HUES6 (cell line): Measurements from ENCODE around the gene GAD1.
A peak's percentile ranks its signal among the peaks of the same experiment; 100 is the strongest.

Experiments
- H3K27ac ChIP-seq: 2 replicates; pipeline ENCODE4 v1.7.0; 2013; ENCODE audit warnings: low read depth, mild to moderate bottlenecking, low read length, inconsistent platforms
- H3K27me3 ChIP-seq: 2 replicates; pipeline ENCODE4 v1.6.1; 2013; ENCODE audit warnings: low read length; ENCODE audit not compliant: control insufficient read depth, insufficient read depth
- H3K36me3 ChIP-seq: 2 replicates; pipeline ENCODE4 v1.6.1; 2013; ENCODE audit warnings: low read length; ENCODE audit not compliant: control insufficient read depth, insufficient read depth
- H3K4me1 ChIP-seq: 2 replicates; pipeline ENCODE4 v1.6.1; 2013; ENCODE audit warnings: low read length; ENCODE audit not compliant: control insufficient read depth, insufficient read depth
- H3K4me3 ChIP-seq: 2 replicates; pipeline ENCODE4 v1.5.1; 2013; ENCODE audit warnings: low read depth, low read length
- H3K9ac ChIP-seq: one replicate; pipeline ENCODE4 v1.6.1; 2013; ENCODE audit warnings: mild to moderate bottlenecking, low read length
- H3K9me3 ChIP-seq: 2 replicates; pipeline ENCODE4 v1.6.1; 2013; ENCODE audit warnings: low read depth, low read length; ENCODE audit not compliant: control insufficient read depth, insufficient read depth

Gene GAD1

DNA sequence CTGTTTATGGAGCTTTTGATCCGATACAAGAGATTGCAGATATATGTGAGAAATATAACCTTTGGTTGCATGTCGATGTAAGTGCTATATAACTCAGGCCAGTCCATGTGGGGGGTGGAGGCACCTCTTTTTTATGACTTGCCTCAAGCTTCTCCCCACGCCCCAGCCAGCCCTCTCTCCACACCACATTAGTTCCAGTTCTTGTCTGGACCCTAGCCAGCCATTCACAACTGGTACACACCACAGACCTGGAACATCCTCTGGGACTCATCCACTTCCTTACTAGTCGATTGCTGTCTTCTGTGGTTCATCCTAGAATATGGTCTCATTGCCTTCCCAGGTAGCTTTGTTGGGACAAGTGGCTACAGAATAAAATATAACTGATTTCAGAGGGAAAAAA lies 31.0 kb downstream of the GAD1 start:
- Histone ChIP-seq H3K4me3 (no peak overlapping the region), H3K27me3 (no peaks in the 10 kb centered on the region), H3K9me3 (no peaks in the 10 kb centered on the region), H3K9ac (no peak overlapping the region), H3K27ac (no peak overlapping the region), H3K36me3 (peaks cover 57% of the 10 kb centered on the region; the same call in 1 of the 2 replicates), H3K4me1 (no peaks in the 10 kb centered on the region)

DNA sequence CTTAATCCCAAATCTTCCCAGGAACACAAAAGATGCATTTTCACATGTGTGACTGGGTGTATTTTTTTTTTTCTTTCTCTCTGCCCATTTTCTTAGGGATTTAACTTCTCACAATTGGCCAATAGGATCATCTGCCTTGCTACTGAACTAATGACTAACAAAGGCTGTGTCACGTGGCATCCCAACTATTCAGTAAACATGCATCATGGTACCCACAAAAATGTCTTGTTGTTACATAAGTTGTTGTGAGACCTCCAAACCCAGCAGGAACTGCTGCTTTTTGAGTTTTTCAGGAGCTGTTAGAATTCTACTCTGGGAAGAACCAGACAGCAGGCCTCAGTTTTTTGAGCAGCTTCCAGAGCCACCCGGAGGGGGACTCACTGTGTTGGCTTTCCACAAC lies 31.9 kb downstream of the GAD1 start:
- Histone ChIP-seq H3K27ac (no peak overlapping the region), H3K36me3 (peaks cover 64% of the 10 kb centered on the region; the same call in 1 of the 2 replicates), H3K4me3 (no peak overlapping the region), H3K4me1 (no peaks in the 10 kb centered on the region), H3K27me3 (no peaks in the 10 kb centered on the region), H3K9me3 (no peaks in the 10 kb centered on the region), H3K9ac (no peak overlapping the region)

DNA sequence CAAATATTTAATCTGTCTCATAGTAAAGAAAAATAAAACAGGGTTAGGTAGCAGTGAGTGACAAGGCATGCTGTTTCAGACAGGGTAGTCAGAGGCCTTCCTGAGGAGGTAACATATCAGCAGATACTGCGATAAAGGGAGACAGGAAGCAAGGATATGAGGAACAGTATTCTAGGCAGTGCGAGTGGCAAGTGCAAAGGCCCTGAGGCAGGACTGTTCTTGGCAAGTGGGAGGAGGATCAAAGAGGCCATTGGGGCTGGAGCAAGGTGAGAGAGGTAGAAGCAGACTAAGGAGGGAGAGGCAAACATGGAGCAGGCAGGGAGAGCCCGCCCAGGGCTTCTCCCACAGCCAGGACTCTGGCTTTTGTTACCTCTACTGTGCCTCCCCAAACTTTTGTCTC lies 33.6 kb downstream of the GAD1 start:
- Histone ChIP-seq H3K36me3 (peaks cover 65% of the 10 kb centered on the region; the same call in 1 of the 2 replicates), H3K27ac (no peak overlapping the region), H3K27me3 (no peaks in the 10 kb centered on the region)

DNA sequence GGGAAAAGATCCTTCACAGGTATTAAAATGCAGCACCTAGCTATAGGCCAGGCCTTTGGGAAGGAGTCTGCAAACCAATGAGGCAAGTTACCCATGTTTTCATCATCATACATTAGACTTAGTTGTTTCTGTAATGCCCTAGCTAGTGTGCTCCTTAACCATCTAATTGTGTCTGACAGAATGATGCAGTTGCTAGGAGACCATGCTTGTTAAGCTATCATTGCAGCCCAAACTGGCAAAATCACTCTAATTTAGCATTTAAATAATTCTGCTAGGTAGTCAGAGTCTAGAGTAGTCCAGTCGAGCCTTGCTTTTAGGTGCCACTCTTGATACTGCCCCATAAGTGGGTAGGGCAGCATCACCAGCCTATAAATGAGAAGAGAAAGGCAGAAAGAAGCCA lies 34.9 kb downstream of the GAD1 start:
- Histone ChIP-seq H3K9me3 (no peaks in the 10 kb centered on the region), H3K36me3 (peaks cover 71% of the 10 kb centered on the region; the same call in 1 of the 2 replicates), H3K9ac (no peak overlapping the region), H3K4me1 (no peaks in the 10 kb centered on the region), H3K27me3 (no peaks in the 10 kb centered on the region), H3K4me3 (no peak overlapping the region), H3K27ac (no peak overlapping the region)

More for the DNA sequence above, 33.6 kb downstream of the GAD1 start:
- Histone ChIP-seq H3K9me3 (no peaks in the 10 kb centered on the region), H3K4me1 (no peaks in the 10 kb centered on the region), H3K4me3 (no peak overlapping the region), H3K9ac (no peak overlapping the region)

DNA sequence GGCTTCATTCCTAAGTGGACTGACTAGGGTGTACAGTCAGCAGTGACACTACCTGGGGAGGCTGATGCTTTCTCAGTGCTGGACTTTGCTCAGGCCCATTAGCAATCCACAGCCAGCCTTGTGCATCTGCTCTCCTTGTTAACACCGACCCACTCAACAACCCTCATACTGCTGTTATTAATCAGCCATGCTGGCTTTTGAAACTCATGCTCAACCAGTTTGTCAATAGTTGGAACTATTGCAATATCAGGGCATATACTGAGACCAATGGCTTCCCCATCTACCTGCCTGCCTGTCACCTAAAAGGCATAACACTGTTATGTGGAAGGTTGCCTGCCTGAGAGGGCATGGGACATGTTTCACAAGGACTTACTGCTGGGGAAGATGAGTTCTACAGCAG lies 39.4 kb downstream of the GAD1 start:
- Histone ChIP-seq H3K4me1 (no peaks in the 10 kb centered on the region), H3K36me3 (peaks cover 73% of the 10 kb centered on the region; the same call in 1 of the 2 replicates), H3K27me3 (no peaks in the 10 kb centered on the region), H3K4me3 (no peak overlapping the region), H3K9ac (no peak overlapping the region), H3K9me3 (no peaks in the 10 kb centered on the region), H3K27ac (no peak overlapping the region)

DNA sequence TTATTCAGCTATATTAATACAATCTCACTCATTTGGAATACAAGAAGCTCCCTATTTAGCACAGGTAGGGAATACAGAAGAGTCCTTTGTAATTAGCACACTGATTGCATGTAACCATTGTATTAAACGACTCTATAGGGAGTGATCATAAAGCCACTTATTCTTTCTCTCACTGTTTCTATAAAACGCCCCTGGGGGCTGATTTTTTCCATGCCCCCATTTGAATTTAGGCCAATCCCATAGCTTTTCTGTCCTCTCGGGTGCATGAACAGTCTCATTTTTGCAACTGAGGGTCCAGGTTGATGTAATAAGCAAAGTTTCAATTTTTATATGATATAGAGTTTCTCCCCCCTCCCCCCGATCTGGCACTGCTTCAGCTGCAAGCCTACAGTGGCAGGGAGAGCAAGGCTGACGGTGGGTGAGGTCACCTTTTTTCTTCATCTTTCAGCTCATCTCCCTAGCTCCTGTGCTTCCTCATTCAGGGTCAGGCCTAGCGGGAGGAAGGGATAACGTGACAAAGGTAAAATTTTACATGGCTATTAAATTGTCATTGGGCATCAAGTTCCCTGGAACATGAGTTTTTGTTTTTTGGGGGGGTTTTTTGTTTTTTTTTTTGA lies 45.7 kb downstream of the GAD1 start:
- Histone ChIP-seq H3K9me3 (no peaks in the 10 kb centered on the region), H3K27ac (no peak overlapping the region), H3K4me1 (no peaks in the 10 kb centered on the region), H3K9ac (no peak overlapping the region), H3K27me3 (no peaks in the 10 kb centered on the region), H3K36me3 (peaks cover 29% of the 10 kb centered on the region; the same call in 1 of the 2 replicates), H3K4me3 (no peak overlapping the region)

DNA sequence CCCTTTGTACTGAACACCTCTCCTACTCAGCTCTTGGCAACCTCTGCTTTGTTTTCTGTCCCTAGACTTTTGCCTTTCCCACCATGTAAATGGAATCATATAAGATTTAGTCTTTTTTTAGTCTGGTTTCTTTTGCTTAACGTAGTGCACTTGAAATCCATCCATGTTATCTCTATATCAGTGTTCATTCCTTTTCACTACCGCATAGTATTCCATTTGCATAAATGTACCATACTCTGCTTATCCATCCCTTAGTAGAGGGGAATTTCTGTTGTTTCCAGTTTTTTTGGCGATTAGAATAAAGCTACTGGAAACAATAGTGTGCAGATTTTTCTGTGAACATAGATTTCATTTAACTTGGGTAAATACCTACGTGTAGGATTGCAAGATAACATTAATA lies 46.4 kb downstream of the GAD1 start:
- Histone ChIP-seq H3K27ac (no peak overlapping the region), H3K4me1 (no peaks in the 10 kb centered on the region), H3K4me3 (no peak overlapping the region), H3K36me3 (peaks cover 22% of the 10 kb centered on the region; the same call in 1 of the 2 replicates), H3K9ac (no peak overlapping the region), H3K9me3 (no peaks in the 10 kb centered on the region), H3K27me3 (no peaks in the 10 kb centered on the region)

DNA sequence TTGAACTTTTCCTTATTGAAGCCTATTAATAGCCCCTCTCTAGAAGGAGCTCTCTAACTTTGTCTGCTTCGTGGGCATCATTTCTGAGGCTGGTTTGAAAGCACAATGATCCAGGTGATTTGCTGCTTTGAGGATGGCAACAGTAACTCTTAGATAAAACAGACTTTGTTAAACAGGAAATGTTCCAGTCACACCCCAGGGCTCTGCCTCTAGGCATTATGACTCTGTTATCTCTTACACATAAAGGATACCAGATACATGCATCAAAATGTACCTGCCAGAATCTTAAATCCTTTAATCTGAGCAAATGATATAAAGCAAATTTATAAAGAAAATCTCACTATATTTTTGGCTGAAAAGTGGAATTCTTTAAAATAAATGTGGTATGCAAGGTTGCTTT lies 52.3 kb downstream of the GAD1 start:
- Histone ChIP-seq H3K4me1 (peaks cover 3% of the 10 kb centered on the region; the same call in 1 of the 2 replicates), H3K27me3 (no peaks in the 10 kb centered on the region), H3K27ac (no peak overlapping the region), H3K4me3 (no peak overlapping the region), H3K9ac (no peak overlapping the region), H3K36me3 (no peaks in the 10 kb centered on the region), H3K9me3 (no peaks in the 10 kb centered on the region)

DNA sequence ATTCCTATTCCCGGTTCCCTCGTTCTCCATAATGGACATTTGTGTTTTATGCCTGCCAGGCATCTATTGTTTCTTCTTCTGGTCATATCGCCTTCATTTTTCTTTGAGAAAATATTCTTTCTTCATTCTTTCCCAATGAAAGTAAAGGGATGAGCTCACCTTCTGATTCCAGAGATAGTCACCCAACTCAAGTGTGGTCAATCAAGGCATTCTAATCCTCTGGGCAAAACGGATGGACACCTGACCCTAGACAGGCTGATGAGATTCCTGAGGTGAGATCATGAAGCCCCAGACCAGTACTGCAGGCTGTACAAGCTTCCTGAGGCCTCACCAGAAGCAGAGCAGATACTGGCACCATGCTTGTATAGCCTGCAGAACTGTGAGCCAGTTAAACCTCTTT lies 52.8 kb downstream of the GAD1 start:
- Histone ChIP-seq H3K9me3 (no peaks in the 10 kb centered on the region), H3K9ac (no peak overlapping the region), H3K27ac (no peak overlapping the region), H3K4me1 (peaks cover 3% of the 10 kb centered on the region; the same call in 1 of the 2 replicates), H3K27me3 (no peaks in the 10 kb centered on the region), H3K4me3 (no peak overlapping the region), H3K36me3 (no peaks in the 10 kb centered on the region)

DNA sequence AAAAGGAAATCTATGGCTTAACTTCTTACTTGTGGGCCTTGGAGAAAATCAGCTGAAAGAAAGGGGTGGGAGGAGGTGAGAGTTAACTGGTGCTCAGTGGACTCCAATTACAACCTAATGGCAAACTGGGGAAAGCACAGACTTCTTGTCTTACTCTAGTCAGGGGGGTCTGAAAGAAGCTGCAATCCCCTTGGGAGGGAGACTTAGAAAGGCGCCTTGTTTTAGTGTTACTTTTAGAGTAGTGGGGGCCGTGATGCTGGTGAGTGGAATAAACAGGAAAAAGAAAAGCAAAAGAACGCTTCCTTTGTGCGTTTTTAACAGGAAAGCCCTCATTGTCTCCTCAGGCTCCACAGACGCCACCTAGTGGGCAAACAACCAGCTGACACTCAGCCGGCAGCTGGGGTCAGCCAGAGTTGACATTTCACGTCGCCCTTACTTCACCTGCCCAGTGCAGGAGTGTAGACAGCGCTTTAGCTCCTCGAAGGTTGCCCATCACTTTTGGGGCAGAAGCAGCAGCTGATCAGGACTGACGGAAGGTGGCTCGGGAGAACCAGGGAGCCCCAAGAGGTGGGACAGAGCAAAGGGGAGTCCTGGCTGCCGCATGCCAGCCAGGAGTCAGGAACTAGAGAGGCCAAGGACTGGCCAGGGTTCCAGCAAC lies 56.5 kb downstream of the GAD1 start:
- Histone ChIP-seq H3K36me3 (no peaks in the 10 kb centered on the region), H3K9ac (peak overlapping the region; percentile 47), H3K4me3 (peak overlapping the region; percentile 37), H3K27me3 (no peaks in the 10 kb centered on the region), H3K4me1 (peaks cover 3% of the 10 kb centered on the region; the same call in 1 of the 2 replicates), H3K9me3 (no peaks in the 10 kb centered on the region), H3K27ac (no peak overlapping the region; the same call in 1 of the 2 replicates)

DNA sequence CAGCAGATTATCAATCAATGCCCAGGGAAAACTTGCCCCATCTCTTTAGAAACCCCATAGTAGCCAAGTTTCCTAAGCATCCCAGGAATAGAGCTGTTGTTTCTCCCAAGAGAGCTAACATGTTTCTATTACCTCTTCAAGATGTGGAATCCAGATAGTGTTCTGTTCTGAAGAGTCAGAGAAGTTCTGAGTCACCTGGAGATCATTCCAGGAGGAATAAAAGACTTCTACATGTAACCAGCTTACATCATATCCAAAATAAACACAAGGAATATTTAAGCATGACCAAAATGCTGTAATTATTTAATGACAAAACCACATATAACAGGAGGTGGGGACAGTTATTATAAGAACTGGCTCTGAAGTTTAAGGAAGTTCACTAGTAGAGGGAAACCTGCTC lies 61.4 kb downstream of the GAD1 start:
- no peaks in the 10 kb centered on the region for H3K9me3 ChIP-seq
- no peaks in the 10 kb centered on the region for H3K36me3 ChIP-seq
- H3K4me3 ChIP-seq, result no peak overlapping the region
- no peak overlapping the region for H3K27ac ChIP-seq
- no peak overlapping the region for H3K9ac ChIP-seq
- peaks cover 3% of the 10 kb centered on the region; the same call in 1 of the 2 replicates for H3K4me1 ChIP-seq
- H3K27me3 ChIP-seq, result no peaks in the 10 kb centered on the region
